IMR-90 (cell line): ENCODE measurements around the gene ATF4. TPM values are rescaled to one million over a fixed set of nuclear protein-coding genes. Genes with fewer than 3 reads are reported as not detected.

Source experiments
- ATAC-seq: fragments of 200-7000 bp; cut with Tn5 transposase; 2 replicates; pipeline ENCODE4 v1.9.1; 2020; ENCODE audit warnings: low read depth, mild to moderate bottlenecking, moderate library complexity
- BruUV-seq: library from RNA; stranded (reverse); fragments of 400-500 nt; replicated peaks from 2 replicates; lab custom pipeline; 2021; lab: Mats Ljungman, UMichigan
- CTCF ChIA-PET: fragments of 300-600 bp; formaldehyde crosslinking; extraction: SDS; loops from one replicate; lab custom pipeline; 2021; ENCODE audit warnings: antibody characterized with exemption; lab: Yijun Ruan, JAX
- POLR2A ChIA-PET: fragments of 300-600 bp; sonication (Branson Sonifier 250); formaldehyde crosslinking; loops from one replicate; lab custom pipeline; 2022; ENCODE audit warnings: antibody characterized with exemption; ENCODE audit not compliant: unreplicated experiment; lab: Charles Lee
- DNase-seq: peaks from one replicate; pipeline ENCODE4 v3.0.0; 2013
- H2AFZ ChIP-seq: replicated peaks from 2 replicates; pipeline ENCODE3; 2013; ENCODE audit warnings: low read length, mild to moderate bottlenecking; ENCODE audit not compliant: poor library complexity
- H2AK5ac ChIP-seq: 2 replicates; pipeline ENCODE4 v1.6.1; 2013; ENCODE audit warnings: low read depth, low read length, inconsistent platforms
- H2AK9ac ChIP-seq: replicated peaks from 2 replicates; pipeline ENCODE3; 2013; ENCODE audit warnings: mild to moderate bottlenecking, low read depth, low read length, moderate library complexity; ENCODE audit not compliant: poor library complexity
- H2BK120ac ChIP-seq: 2 replicates; pipeline ENCODE4 v1.6.1; 2013; ENCODE audit warnings: low read depth, low read length, inconsistent platforms
- H2BK15ac ChIP-seq: 3 replicates; pipeline ENCODE4 v1.6.1; 2013; ENCODE audit warnings: low read depth, low read length, inconsistent platforms
- H2BK20ac ChIP-seq: 2 replicates; pipeline ENCODE4 v1.6.1; 2013; ENCODE audit warnings: low read depth, mild to moderate bottlenecking, inconsistent platforms, low read length, moderate library complexity
- H2BK5ac ChIP-seq: 2 replicates; pipeline ENCODE4 v1.6.1; 2013; ENCODE audit warnings: mild to moderate bottlenecking, low read depth, low read length, inconsistent platforms; ENCODE audit not compliant: poor library complexity, severe bottlenecking
- H3K14ac ChIP-seq: replicated peaks from 2 replicates; pipeline ENCODE4 v1.6.1; 2013; ENCODE audit warnings: low read depth, low read length, inconsistent platforms
- H3K18ac ChIP-seq: 2 replicates; pipeline ENCODE4 v1.6.1; 2013; ENCODE audit warnings: low read depth, low read length, control low read depth
- H3K23ac ChIP-seq: 2 replicates; pipeline ENCODE4 v1.6.1; 2013; ENCODE audit warnings: low read depth, low read length, inconsistent platforms
- H3K27ac ChIP-seq: 2 replicates; pipeline ENCODE4 v1.5.1; 2013; ENCODE audit warnings: mild to moderate bottlenecking, control low read depth, low read length; ENCODE audit not compliant: insufficient read depth
- H3K27me3 ChIP-seq: 2 replicates; pipeline ENCODE4 v1.6.1; 2013; ENCODE audit warnings: low read length; ENCODE audit not compliant: control insufficient read depth, insufficient read depth
- H3K36me3 ChIP-seq: 2 replicates; pipeline ENCODE4 v1.6.1; 2013; ENCODE audit warnings: low read length, mixed read lengths; ENCODE audit not compliant: control insufficient read depth, insufficient read depth
- H3K4ac ChIP-seq: 2 replicates; pipeline ENCODE4 v1.6.1; 2013; ENCODE audit warnings: low read depth, low read length, inconsistent platforms
- H3K4me1 ChIP-seq: 2 replicates; pipeline ENCODE4 v1.6.1; 2013; ENCODE audit warnings: low read length, mixed read lengths; ENCODE audit not compliant: control insufficient read depth, insufficient read depth
- H3K4me2 ChIP-seq: 2 replicates; pipeline ENCODE4 v1.6.1; 2013; ENCODE audit warnings: low read depth, mild to moderate bottlenecking, control low read depth, low read length, moderate library complexity
- H3K4me3 ChIP-seq: 2 replicates; pipeline ENCODE4 v1.5.1; 2013; ENCODE audit warnings: low read depth, mild to moderate bottlenecking, control low read depth, low read length, moderate library complexity; ENCODE audit not compliant: insufficient read depth
- H3K56ac ChIP-seq: 2 replicates; pipeline ENCODE4 v1.6.1; 2013; ENCODE audit warnings: low read length, inconsistent platforms; ENCODE audit not compliant: insufficient read depth; ENCODE audit errors: extremely low read depth
- H3K79me1 ChIP-seq, 2 experiments: 2 replicates each; pipeline ENCODE4 v1.6.1; 2013; ENCODE audit warnings: low read length in 2 of 2, inconsistent platforms in 1 of 2, low read depth in 1 of 2
- H3K9ac ChIP-seq: 2 replicates; pipeline ENCODE4 v1.6.1; 2013; ENCODE audit warnings: low read depth, low read length, control low read depth
- H3K9me1 ChIP-seq: 2 replicates; pipeline ENCODE4 v1.6.1; 2013; ENCODE audit warnings: low read length, inconsistent platforms; ENCODE audit not compliant: insufficient read depth
- H3K9me3 ChIP-seq: 2 replicates; pipeline ENCODE4 v1.6.1; 2013; ENCODE audit warnings: low read length; ENCODE audit not compliant: control insufficient read depth, insufficient read depth
- H4K20me1 ChIP-seq: 2 replicates; pipeline ENCODE4 v1.6.1; 2013; ENCODE audit warnings: low read length, inconsistent platforms; ENCODE audit not compliant: insufficient read depth
- H4K5ac ChIP-seq: 2 replicates; pipeline ENCODE4 v1.6.1; 2013; ENCODE audit warnings: mild to moderate bottlenecking, low read depth, low read length, control low read depth
- H4K8ac ChIP-seq, 2 experiments: 2 replicates each; pipeline ENCODE4 v1.6.1; 2013; ENCODE audit warnings: low read depth in 2 of 2, low read length in 2 of 2, control low read depth in 1 of 2, inconsistent platforms in 1 of 2
- H4K91ac ChIP-seq: 2 replicates; pipeline ENCODE4 v1.6.1; 2013; ENCODE audit warnings: low read depth, low read length, inconsistent platforms; ENCODE audit not compliant: insufficient read depth
- RFX5 ChIP-seq: IDR thresholded peaks from 2 replicates; pipeline ENCODE4 v1.8.0; 2012; ENCODE audit warnings: low read depth, mild to moderate bottlenecking, low read length, moderate library complexity
- WGBS, 2 experiments: methylation state at CpG; one replicate each; pipeline versions ENCODE4 v1.1.5 to v1.1.7; 2013; ENCODE audit warnings: missing lambda C conversion rate in 2 of 2; ENCODE audit not compliant: insufficient read length in 1 of 2; ENCODE audit errors: extremely low coverage in 2 of 2; 5-methylcytosine and 5-hydroxymethylcytosine counted together
- dilution Hi-C: fragments of 300-500 bp; cut with HindIII; formaldehyde crosslinking; loops from one replicate; pipeline ENCODE4 v1.14.3; 2018; ENCODE audit warnings: low sequenced_read_pairs; ENCODE audit not compliant: unreplicated experiment
- in situ Hi-C: fragments of 300-500 bp; cut with MboI; formaldehyde crosslinking; loops from 3 replicates; pipeline ENCODE4 v1.14.3; 2019; ENCODE audit warnings: low sequenced_read_pairs, inconsistent platforms, mixed read lengths
- intact Hi-C: fragments of 100-400 bp; cut with micrococcal nuclease; formaldehyde crosslinking; loops from 2 replicates; pipeline ENCODE4 v1.10.0; 2022
- polyA plus RNA-seq, 3 experiments: library from polyadenylated mRNA; depleted of rRNA; stranded (reverse); fragments of >200 nt; gene quantifications; 2 replicates each; pipeline ENCODE4 v1.2.3, GENCODE V29; 2012; ENCODE audit warnings: low replicate concordance in 1 of 3
- total RNA-seq: library from RNA; depleted of rRNA; stranded (reverse); fragments of >200 nt; gene quantifications from 2 replicates; pipeline ENCODE4 v1.2.3, GENCODE V29; 2012
- TF ChIP-seq, protein P1 (sequence below): conservative IDR thresholded peaks from 2 replicates; pipeline ENCODE4 v1.5.1; 2012; ENCODE audit warnings: mild to moderate bottlenecking, low read depth, low read length, improper control_type of control experiment

The ATF4 gene
- total and polyA plus RNA-seq, 2 of the 4 experiments (the other 2 are of a cell fraction): 148 to 662 TPM

GRCh38 chr22:39528080-39528661, 7.8 kb downstream of the ATF4 start:
- Histone ChIP-seq H3K9ac (no peak overlapping the region), H3K27ac (no peak overlapping the region), H4K20me1 (peaks cover 76% of the 10 kb centered on the region), H3K18ac (no peak overlapping the region), H3K4me1 (peaks cover 4% of the 10 kb centered on the region; the same call in 1 of the 2 replicates), H3K23ac (no peak overlapping the region), H2AK5ac (no peak overlapping the region), H4K8ac (no peak overlapping the region), H3K4me2 (no peak overlapping the region), H2AFZ (no peak overlapping the region), H4K91ac (no peak overlapping the region), H3K4ac (no peak overlapping the region), H2BK5ac (no peak overlapping the region), H3K14ac (no peak overlapping the region), H3K56ac (no peak overlapping the region), H4K5ac (no peak overlapping the region), H3K4me3 (no peak overlapping the region), H3K9me1 (peaks cover 5% of the 10 kb centered on the region; the same call in 1 of the 2 replicates), H3K79me1 (peaks cover 23 to 81% of the 10 kb centered on the region in 2 experiments), H2BK20ac (no peak overlapping the region), H3K36me3 (peaks cover 23% of the 10 kb centered on the region), H2AK9ac (no peak overlapping the region), H3K9me3 (no peaks in the 10 kb centered on the region), H3K27me3 (no peaks in the 10 kb centered on the region), H2BK15ac (no peak overlapping the region), H2BK120ac (no peak overlapping the region)
- dilution Hi-C loops: no loop called here
- DNase-seq (no peak), ATAC-seq (no peak)
- in situ Hi-C loops: loop anchor here (10.0 kb wide), 1 partner anchor 213 kb away; the partner anchor contains the start of gene RPL3
- POLR2A ChIA-PET: interaction anchor here (0.7 to 1.4 kb wide), 4 partner anchors 8 to 212 kb away, joined by 3 to 5 read pairs (median 4); partner anchors contain the start of gene ATF4
- no TSS peak for BruUV-seq
- CTCF ChIA-PET: interaction anchor here (0.8 kb wide), 1 partner anchor 185 kb away, joined by 3 read pairs; no protein-coding TSS in a partner anchor
- intact Hi-C loops: loop anchor here (10.0 kb wide), 1 partner anchor 123 kb away; no protein-coding TSS in a partner anchor
- whole genome bisulfite sequencing, 2 experiments: 80% methylated on average over 3 of the region's 12 CpGs; no CpG with 5 or more reads in 1 of the 2 experiments
- TF ChIP-seq, protein P1, sequence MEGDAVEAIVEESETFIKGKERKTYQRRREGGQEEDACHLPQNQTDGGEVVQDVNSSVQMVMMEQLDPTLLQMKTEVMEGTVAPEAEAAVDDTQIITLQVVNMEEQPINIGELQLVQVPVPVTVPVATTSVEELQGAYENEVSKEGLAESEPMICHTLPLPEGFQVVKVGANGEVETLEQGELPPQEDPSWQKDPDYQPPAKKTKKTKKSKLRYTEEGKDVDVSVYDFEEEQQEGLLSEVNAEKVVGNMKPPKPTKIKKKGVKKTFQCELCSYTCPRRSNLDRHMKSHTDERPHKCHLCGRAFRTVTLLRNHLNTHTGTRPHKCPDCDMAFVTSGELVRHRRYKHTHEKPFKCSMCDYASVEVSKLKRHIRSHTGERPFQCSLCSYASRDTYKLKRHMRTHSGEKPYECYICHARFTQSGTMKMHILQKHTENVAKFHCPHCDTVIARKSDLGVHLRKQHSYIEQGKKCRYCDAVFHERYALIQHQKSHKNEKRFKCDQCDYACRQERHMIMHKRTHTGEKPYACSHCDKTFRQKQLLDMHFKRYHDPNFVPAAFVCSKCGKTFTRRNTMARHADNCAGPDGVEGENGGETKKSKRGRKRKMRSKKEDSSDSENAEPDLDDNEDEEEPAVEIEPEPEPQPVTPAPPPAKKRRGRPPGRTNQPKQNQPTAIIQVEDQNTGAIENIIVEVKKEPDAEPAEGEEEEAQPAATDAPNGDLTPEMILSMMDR: no peak
- TF ChIP-seq RFX5: no peak
